Measurements from ENCODE around the gene SLC15A4. TPM values are rescaled to one million over a fixed set of nuclear protein-coding genes. Genes with fewer than 3 reads are reported as not detected.

Gene SLC15A4
- total RNA-seq, 1 donor = 49.3 TPM

DNA sequence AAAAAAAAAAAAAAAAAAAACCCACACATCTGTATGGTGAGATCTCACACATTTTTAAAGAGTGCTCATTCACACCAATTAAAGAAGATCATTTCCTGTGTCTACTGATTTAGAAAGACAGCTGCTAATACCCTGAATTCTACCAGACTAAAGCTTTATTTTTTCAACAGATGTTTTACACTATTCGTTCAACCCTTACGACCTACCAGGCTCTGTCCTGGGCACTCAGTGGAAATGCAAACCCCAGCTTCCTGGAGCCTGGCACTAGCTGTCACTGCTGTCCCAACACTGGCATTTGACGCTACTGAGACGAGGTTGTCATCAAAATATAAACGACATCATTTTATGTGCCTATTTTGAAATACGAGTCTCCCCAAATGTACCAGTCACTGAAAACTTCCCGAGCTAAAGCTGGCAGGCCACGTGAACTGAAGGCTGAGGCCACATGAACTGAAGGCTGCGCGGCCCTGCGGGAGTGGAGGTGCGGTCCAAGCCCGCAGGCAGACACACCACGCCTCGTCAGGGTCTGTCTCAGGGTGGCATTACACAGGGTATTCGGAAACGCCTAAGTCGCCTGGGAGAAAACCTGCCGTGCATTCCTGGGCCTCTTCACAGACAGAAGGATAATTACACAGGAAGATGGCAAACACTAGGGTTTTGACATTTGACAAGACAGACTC is 27.2 kb downstream of the SLC15A4 start:
- DNase-seq (ENCODE audit: low read depth in 2 of 3, low spot score in 2 of 3) = no peak

DNA sequence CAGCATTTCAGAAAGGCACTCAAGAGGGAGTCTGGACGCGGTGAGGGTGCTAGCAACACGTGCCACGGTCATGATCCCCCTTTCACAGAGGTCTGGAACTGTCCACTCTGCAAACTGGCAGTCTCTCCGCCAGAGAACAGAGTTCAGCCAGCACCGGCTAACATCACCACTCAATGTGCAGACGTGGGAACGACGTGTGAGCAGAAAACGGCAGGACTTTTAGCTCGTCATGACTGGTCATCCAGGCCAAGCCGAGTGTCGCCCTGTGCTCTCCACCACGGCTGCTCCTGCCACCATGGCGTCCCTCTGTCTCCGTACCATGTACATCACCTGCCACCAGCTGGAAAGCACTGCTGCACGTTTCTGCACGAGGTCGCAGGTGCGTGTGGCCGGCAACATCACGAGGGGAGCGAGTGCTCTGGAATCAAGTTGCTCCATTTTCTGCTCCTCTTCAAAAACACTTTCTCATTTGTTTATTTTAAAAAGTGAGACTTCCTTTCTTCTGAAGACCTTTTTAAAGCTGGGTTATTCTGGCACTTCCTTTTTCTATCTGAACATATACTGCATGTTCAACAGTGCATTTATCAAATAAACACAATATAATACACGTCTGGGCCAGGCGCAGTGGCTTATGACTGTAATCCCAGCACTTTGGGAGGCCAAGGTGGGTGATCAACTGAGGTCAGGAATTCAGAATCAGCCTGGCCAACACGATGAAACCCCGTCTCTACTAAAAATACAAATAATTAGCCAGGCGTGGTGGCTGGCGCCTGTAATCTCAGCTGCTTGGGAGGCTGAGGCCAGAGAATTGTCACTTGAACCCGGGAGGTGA is 28.0 kb downstream of the SLC15A4 start:
- DNase-seq (ENCODE audit: low read depth in 2 of 3, low spot score in 2 of 3) = no peak

DNA sequence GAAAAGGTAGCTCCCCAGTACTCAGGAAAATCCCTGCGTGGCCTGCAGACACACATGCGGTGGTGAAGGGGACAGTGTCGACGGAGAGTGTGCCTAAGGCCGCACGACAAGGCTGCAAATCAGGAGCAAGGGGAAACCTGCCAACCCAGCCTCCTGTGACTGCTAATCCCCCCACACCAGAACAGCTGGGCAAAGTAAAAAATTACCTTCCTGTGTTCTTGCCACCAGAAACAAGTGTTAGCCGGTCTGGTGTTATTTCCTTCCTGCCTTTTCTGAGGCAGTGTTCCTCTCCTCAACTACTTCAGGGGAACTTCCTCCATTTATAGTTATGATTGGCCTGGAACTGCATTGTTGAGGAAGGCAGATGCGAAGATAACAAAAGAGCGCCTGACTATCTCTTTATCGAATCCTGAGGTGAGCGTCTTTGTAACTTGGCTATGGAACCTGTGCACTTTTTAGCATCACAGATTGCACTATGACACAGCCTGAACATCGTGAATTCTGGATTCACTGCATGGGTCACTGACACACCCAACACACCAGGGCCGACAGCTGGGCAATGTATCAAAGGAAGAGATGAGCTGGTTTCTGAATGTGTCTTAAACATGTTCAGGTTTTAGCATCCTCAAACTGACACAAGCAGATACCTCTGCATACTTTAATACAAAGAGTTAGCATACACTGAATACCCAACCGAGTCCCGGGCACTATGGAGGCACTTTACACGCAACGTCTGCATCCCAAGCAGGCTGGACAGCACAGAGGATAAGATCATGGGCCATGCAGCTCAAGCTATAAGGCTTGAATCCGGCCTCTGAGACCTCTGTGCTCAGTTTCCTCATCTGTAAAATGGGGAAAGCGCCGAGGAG is 28.9 kb downstream of the SLC15A4 start:
- DNase-seq (ENCODE audit: low read depth in 2 of 3, low spot score in 2 of 3) = peak in 2 of 3 donors; percentile 46 to 76

DNA sequence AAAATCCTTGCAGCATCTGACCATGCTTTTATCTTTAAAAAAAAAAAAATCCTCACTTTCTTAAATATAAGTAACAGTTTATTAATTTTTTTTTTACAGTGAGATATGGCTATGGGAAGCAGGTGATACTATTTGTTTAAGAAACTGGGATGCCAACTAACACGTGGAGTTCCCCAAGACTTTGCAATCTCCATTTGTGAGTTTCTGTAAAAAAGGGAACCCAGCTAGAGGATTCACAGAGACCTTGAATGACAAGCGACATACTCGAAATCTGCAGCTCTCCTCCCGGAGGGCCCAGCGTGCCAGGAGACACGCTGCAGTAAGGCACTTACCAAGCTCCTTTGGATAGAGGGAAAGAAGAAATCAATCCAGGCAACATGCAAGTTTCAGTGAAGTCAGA is 30.1 kb downstream of the SLC15A4 start:
- DNase-seq (ENCODE audit: low read depth in 2 of 3, low spot score in 2 of 3) = no peak

DNA sequence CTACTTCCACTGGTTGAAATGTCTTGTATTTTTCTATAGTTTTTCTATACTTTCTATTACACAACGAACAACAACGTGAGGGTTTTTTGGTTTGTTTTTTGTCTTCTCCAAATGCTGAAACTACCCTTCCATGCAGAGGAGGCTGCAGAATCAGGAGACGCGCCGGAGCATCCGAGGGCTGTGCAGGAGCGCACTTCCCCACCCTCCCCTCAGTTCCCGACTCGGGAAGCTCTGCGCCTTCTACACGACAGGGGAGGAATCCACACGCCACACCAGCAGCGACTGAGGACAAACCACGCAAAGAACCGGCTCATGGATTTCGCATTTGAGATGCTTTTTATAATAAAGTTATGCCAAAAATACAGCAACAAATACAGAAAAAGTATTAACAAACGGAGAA is 30.9 kb downstream of the SLC15A4 start:
- no peak for DNase-seq (ENCODE audit: low read depth in 2 of 3, low spot score in 2 of 3)

DNA sequence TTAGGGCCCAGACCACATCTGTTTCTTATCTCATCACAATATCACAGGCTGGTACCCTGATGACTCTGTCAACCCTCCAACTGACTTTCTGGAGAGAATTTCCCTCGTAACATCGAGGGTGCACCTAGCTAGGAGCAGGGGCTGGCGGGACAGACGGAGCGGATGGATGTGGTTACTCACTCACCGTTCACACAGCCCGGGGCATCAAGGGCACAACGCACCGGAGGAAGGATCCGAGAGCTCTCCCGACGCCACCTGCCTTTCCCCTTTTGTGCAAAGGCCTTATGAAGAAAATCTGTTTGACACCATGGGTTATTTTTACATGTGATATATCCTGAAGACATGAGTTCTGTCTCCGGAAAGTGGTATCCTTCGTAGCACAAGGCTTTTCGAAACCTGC is 31.4 kb downstream of the SLC15A4 start:
- no peak for DNase-seq (ENCODE audit: low read depth in 2 of 3, low spot score in 2 of 3)

DNA sequence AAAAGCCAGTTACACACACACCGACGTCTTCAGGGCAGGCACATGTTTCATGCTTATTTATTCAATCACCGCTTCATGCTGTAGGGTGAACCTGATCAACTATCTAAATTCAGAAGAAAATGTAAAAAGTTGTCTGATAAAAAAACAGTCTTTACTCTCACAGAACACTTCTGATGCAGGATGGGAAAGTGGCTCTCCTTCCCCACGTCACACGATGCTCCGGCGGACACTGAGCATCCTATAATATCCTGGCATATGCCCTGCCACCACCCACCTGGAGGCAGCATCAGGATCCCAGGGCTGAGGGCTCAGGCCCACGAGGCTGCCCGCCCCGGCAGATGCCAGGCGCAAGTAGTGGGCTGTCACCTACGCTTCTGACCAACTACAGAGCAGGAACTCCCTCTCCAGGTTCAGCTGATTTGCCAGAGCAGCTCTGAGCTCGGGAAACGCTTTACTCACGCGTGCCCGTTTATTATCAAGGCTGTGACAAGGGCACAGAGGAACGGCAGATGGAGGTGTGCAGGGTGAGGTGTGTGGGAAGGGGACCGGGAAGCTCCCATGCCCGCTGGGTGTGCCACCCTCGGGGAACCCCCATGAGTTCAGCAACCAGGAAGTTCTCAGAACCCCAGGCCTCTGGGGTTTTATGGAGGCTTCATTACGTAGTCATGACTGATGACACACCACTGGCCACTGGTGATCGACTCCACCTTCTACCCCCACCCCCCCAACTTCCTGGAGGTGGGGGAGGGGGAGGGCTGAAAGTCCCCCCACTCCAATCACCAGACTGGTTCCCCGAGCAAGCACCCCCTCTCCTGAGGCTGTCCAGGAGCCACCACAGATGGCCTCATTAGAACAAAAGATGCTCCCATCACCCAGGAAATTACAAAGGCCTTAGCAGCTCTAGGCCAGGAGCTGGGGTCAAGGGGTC is 32.1 kb downstream of the SLC15A4 start:
- no peak for DNase-seq (ENCODE audit: low read depth in 2 of 3, low spot score in 2 of 3)

DNA sequence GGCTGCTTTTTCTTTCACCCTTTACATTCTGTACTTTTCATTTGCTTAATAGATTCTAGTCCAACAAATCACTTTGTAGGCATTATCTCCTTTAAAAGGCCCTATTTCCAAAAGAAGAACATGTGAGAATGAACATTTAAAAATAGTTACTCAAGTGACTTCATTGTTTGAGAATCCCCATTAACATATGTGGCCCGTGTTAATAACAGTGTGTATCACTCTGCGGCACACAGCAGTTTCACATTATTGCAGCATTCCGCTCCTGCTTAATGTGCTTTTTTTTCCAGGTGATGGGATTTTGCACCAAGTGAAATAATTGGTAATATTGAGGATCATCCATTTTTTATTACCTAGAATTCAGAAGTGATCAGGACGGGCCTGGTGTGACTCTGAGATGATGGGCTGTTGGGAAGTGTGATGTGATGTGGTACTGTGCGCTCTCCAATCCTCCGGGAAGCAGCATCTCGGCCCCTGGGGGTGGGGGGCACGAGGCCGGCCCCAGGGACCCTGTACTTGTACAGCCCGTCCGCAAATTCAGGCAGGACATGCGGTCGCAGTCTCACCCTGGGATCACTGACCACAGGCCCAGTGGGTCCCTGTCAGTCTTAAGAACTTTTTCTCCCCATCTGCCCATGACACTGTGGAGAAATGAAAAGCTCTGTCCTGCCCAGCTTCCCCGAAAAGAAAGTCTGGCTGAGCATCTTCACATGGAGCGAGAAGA is 32.9 kb downstream of the SLC15A4 start:
- DNase-seq (ENCODE audit: low read depth in 2 of 3, low spot score in 2 of 3) = no peak

DNA sequence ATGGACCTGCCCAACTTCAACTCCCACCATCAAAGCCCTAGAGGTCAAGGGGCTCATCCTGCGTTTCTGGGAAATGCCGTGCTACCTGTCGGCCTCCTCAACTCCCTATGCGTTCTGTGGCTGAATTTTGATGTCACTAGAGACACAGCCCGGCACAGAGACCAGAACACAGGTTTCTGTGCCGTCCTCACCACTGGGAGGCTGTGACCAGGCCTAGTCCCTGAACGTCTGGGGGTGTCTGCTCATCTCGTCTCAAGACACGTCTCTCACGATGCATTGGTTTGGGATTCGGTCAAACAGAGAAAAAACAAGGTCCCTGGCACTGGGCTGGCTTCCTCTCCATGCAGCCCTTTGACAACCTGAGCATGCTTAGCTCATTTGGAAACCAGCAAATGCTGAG is 33.5 kb downstream of the SLC15A4 start:
- no peak for DNase-seq (ENCODE audit: low read depth in 2 of 3, low spot score in 2 of 3)

DNA sequence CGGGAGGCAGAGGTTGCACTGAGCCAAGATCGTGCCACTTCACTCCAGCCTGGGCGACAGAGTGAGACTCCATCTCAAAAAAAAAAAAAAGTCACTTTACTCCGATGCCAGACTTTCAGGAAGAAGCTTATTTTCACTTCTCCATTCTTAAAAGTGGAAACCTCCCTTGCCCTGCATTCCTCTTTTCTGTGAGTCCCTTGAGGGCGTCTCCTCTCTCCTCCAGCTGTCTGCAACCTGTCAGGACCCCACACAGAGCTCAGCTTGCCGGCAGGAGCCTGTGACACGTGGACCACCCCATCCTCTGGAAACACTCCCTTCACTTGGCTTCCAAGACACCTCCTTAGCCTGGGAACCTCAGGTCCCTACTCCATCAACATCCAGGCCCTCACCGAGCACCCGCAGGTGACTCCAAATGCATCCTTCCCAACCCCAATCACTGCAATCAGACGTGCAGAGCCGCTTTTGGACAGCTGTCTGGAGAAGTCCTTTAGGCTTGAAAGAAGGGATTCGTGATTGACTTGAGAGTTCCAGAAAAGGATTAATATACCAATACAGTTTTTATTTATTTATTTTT is 34.3 kb downstream of the SLC15A4 start:
- DNase-seq (ENCODE audit: low read depth in 2 of 3, low spot score in 2 of 3) = peak in 1 of 3 donors; percentile 26

DNA sequence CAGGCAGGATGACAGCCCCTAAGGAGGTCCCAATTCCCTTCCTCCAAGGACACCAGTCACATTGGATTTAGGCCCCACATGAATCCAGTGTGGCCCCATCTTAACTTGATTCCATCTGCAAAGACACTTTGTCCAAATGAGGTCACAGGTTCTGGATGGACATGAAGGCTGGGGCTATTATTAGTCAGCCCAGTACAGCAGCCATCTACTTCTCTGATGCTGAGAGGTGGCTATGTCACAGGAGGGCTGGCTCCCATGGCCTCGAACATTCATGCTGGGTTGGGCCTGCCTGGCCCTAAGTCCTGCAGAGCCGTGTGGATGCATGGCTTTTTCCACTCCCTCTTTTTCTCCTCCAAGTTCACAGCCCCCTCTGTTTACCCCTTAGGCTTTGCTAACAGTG is 35.9 kb downstream of the SLC15A4 start:
- DNase-seq (ENCODE audit: low read depth in 2 of 3, low spot score in 2 of 3) = no peak

DNA sequence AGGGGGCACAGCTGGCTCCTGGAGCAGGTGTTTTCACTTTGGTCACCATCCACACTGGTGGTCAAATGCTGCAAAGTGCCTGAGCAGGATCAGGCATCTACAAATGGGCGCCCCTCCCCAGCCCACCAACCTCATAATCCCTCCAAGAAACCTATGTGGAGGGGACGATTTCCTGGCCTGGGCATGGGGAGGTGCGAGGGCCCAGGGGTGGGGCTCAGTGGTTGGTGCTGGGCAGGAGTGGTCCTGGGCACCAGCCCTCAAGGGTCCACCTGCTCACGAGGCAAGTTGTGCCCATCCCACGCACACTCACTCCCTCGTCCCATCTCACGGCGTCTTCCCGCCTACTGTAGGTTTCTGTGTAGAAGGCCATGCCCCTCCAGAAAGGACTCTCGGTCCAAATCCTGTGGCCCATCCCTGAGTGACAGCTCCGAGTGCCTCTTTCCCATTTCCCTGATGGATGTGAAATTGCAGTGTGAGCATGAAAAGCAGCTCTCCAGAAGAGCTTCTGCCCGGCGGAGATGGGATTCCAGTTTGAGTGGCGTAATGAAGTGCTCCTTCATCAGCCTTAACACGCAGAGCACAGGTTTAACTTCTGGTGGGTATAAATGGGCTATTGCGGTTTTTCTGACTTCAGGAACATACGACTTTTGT is 36.9 kb downstream of the SLC15A4 start:
- no peak for DNase-seq (ENCODE audit: low read depth in 2 of 3, low spot score in 2 of 3)

DNA sequence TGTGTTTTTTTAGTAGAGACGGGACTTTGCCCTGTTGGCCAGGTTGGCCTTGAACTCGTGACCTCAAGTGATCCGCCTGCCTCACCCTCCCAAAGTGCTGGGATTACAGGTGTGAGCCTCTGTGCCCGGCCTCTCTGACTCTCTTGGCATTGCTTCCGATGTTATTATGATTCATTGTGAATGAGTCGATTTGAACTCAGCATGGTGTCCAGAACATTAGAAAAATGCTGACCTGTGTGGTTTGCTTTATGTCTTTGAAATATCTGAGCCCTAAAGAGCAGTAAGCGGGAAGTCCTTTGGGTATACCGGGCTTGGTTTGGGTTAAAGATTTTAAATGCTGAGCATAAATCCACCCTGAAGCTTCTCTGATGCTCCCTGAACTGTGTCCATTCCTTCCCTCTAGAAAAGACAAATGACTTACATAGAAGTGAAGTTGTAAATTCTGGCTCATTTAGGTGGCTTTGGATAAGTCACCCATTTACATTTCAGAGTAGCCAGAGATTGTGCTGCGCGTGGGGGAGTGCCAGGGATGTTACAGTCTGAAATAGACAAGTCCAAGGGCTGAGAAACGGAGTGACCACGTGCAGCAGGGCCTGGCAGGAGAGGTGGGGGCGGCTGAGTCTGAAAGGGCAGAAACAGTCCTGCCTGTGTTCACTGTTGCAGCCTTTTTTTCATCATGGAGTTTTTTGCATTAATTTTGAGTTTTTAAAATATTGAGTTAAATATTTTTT is 39.6 kb downstream of the SLC15A4 start:
- no peak for DNase-seq (ENCODE audit: low read depth in 2 of 3, low spot score in 2 of 3)

DNA sequence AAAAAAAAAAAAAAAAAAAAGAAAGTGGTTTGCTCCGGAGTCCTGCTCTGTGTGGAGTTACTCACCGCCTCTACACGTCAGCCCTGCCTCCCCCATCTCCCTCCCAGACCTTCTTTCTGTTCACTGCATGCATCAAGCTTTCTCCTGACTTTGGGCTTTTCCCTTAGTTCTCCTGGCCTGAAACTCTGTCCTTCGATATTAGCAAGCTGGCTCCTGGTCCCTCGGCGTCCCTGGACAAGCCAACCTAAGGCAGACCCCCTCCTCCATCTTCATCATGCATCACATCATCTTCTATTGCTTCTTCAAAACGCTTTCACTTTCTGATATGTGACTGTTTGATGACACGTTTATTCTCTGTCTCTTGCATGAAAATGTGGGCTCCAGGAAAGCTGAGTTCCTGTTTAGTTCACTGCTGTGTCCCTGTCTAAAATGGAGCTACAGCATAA is 40.6 kb downstream of the SLC15A4 start:
- peak in 1 of 3 donors; percentile 32 for DNase-seq (ENCODE audit: low read depth in 2 of 3, low spot score in 2 of 3)

DNA sequence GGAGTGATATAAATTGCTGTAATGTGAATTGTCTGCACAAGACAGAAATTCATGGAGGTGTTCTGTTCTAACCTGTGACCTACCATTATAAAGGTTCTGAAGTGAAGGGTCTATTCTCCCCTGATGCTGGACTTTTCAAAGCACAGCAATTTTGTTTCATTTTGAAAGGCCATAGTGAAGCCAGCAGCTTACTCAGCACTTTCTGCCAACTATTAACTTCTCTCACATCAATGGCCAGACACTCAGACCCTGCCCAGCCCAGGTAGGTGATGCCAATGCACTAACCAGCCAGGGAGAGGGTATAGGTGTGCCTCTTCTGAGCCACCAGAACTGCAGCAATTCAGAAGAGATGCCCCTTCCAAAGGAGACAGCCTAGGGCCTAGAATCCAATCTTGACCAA is 43.9 kb downstream of the SLC15A4 start:
- no peak for DNase-seq (ENCODE audit: low read depth in 2 of 3, low spot score in 2 of 3)

DNA sequence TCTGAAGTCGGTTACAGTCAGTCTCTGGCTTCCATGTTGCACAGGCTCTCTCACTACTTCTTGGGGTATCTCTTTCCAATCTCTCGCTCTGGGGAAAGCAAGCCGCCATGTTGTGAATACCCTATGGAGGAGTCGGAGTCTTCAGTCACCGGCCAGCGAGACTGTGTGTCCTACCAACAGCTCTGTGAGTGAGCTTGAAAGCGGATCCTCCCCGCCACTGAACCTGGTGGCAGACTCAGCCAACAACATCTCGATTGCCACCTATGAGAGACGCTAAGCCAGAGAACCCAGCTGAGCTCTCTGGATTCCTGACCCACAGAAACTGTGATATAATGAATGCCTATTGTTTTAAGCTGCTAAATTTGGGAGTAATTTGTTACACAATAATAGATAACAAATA is 51.5 kb downstream of the SLC15A4 start:
- no peak for DNase-seq (ENCODE audit: low read depth in 2 of 3, low spot score in 2 of 3)

DNA sequence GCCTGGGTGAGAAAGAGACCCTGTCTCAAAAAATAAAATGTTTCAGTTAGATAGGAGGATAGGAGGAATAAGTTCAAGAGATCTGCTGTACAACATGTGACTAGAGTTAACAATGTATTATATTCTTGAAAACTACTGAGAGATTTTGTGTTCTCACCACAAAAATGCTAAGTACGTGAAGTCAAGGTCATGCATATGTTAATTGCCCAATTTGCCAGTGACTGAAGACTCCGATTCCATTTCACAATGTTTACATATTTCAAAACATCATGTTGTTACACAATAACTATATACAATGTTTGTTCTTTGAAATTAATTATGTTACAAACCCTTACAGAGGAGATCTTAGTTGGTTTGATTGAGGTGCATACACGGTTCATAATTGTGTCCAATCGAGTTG is 52.1 kb downstream of the SLC15A4 start:
- DNase-seq (ENCODE audit: low read depth in 2 of 3, low spot score in 2 of 3) = no peak

DNA sequence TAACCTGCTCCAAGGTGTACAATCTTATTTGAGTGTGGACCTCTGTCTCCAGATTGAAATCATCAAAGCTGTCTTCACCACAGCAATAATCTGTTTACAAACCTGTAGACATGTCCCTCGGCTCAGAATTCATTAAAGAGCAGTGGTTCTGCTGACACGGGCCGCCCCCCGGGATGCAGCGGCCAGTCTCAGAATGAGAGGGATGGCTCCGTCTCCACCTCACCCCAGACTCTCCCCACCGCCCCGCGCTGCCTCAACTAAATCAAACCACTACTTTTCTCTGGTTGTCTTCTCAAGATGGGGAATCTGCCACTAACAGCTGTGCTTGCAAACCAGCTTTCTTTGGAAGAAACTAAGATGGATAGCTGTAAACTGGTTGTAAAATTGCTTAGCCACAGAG is 56.2 kb downstream of the SLC15A4 start:
- DNase-seq (ENCODE audit: low read depth in 2 of 3, low spot score in 2 of 3) = no peak

Measured in hematopoietic multipotent progenitor cell (in vitro differentiated cells).